HG03064 (cell line): ENCODE results near the gene CYP2S1.
"Not testable (repeated sequence)": the region's sequence is repeated elsewhere in the genome, so short reads cannot be mapped to it uniquely, and the experiment has no call there.

Experiments
- ATAC-seq: cut with Tn5 transposase; IDR thresholded peaks from one replicate; pipeline ENCODE4 v1.9.1; 2021; ENCODE audit warnings: low read depth; ENCODE audit not compliant: unreplicated experiment

Gene CYP2S1

GRCh38 chr19:41194157-41194552, 1.1 kb downstream of the CYP2S1 start:
- no peak for ATAC-seq

- no peak for ATAC-seq
Observed at GRCh38 chr19:41195675-41196497, 2.9 kb downstream of the CYP2S1 start.

- no peak for ATAC-seq
Observed at GRCh38 chr19:41198559-41198958, 5.5 kb downstream of the CYP2S1 start.

GRCh38 chr19:41203371-41203770, 10.4 kb downstream of the CYP2S1 start:
- no peak for ATAC-seq

GRCh38 chr19:41204338-41204737, 11.3 kb downstream of the CYP2S1 start:
- ATAC-seq = not testable (repeated sequence)

GRCh38 chr19:41205995-41206394, 13.0 kb downstream of the CYP2S1 start:
- ATAC-seq = no peak

GRCh38 chr19:41206456-41206855, 13.4 kb downstream of the CYP2S1 start:
- no peak for ATAC-seq

- no peak for ATAC-seq
Observed at GRCh38 chr19:41206926-41207750, 14.1 kb downstream of the CYP2S1 start.

- ATAC-seq = no peak
Observed at GRCh38 chr19:41214161-41214560, 21.1 kb downstream of the CYP2S1 start.

GRCh38 chr19:41217741-41218140, 24.7 kb downstream of the CYP2S1 start:
- no peak for ATAC-seq

GRCh38 chr19:41218249-41218614, 25.2 kb downstream of the CYP2S1 start:
- ATAC-seq = no peak

GRCh38 chr19:41218615-41219507, 25.8 kb downstream of the CYP2S1 start, which contains the start of gene AXL:
TSS of gene AXL (plus strand) at chr19:41219223. CDS start at chr19:41219393, 170 bp downstream.
- no peak for ATAC-seq

GRCh38 chr19:41219924-41220567, 27.0 kb downstream of the CYP2S1 start:
- no peak for ATAC-seq

GRCh38 chr19:41220811-41221210, 27.8 kb downstream of the CYP2S1 start:
- ATAC-seq = no peak

- no peak for ATAC-seq
Observed at GRCh38 chr19:41221514-41222205, 28.6 kb downstream of the CYP2S1 start.

- no peak for ATAC-seq
Observed at GRCh38 chr19:41222240-41222639, 29.2 kb downstream of the CYP2S1 start.

- no peak for ATAC-seq
Observed at GRCh38 chr19:41223431-41224234, 30.6 kb downstream of the CYP2S1 start.

GRCh38 chr19:41224632-41225031, 31.6 kb downstream of the CYP2S1 start:
- ATAC-seq = no peak
